Stimulated activated CD4-positive, alpha-beta T cell treated with anti-CD3 and anti-CD28 coated beads, Interleukin-15, amount 100 ng/mL, for 1 hour (primary cell): Measurements from ENCODE around the gene RHO.
"Not testable (repeated sequence)": the region's sequence is repeated elsewhere in the genome, so short reads cannot be mapped to it uniquely, and the experiment has no call there.

Experiments used
- DNase-seq, 2 donors: peaks; one replicate each; pipeline ENCODE4 v3.0.0-alpha.2; 2020; ENCODE audit warnings: low read depth in 1 of 2, low spot score in 1 of 2

Gene RHO

GRCh38 chr3:129542747-129543146 lies 14.3 kb downstream of the RHO start:
- DNase-seq = no peak

- DNase-seq = no peak
Measured at GRCh38 chr3:129543156-129543790, 14.8 kb downstream of the RHO start, which contains the start of gene H1-8. TSS of gene H1-8 (plus strand) at chr3:129543175. CDS start at chr3:129543219, 44 bp downstream.

GRCh38 chr3:129543999-129544398 lies 15.6 kb downstream of the RHO start:
- no peak for DNase-seq

GRCh38 chr3:129545951-129546350 lies 17.5 kb downstream of the RHO start:
- not testable (repeated sequence) for DNase-seq

- no peak for DNase-seq
Measured at GRCh38 chr3:129547241-129547640, 18.8 kb downstream of the RHO start.

- no peak for DNase-seq
Measured at GRCh38 chr3:129548104-129548965, 19.9 kb downstream of the RHO start.

GRCh38 chr3:129549006-129549800 lies 20.8 kb downstream of the RHO start:
- DNase-seq = no peak

- DNase-seq = no peak
Measured at GRCh38 chr3:129549805-129550204, 21.4 kb downstream of the RHO start.

- no peak for DNase-seq
Measured at GRCh38 chr3:129552287-129553050, 24.0 kb downstream of the RHO start.

GRCh38 chr3:129553171-129553570 lies 24.7 kb downstream of the RHO start:
- DNase-seq = no peak

- DNase-seq = no peak
Measured at GRCh38 chr3:129553719-129554118, 25.3 kb downstream of the RHO start.

- no peak for DNase-seq
Measured at GRCh38 chr3:129554356-129555152, 26.1 kb downstream of the RHO start.

- no peak for DNase-seq
Measured at GRCh38 chr3:129555153-129555550, 26.7 kb downstream of the RHO start.

GRCh38 chr3:129555616-129556357 lies 27.3 kb downstream of the RHO start:
- no peak for DNase-seq

- no peak for DNase-seq
Measured at GRCh38 chr3:129556358-129556695, 27.9 kb downstream of the RHO start.

GRCh38 chr3:129556890-129557547 lies 28.6 kb downstream of the RHO start:
- no peak for DNase-seq

GRCh38 chr3:129557548-129557894 lies 29.1 kb downstream of the RHO start:
- no peak for DNase-seq

GRCh38 chr3:129558081-129558771 lies 29.8 kb downstream of the RHO start:
- no peak for DNase-seq
